Stimulated activated CD4-positive, alpha-beta T cell treated with anti-CD3 and anti-CD28 coated beads, Interleukin-2, amount 100 ng/mL, for 48 hours (primary cell): ENCODE results near the gene C3orf20.

Source experiments
- DNase-seq, 2 donors: peaks; one replicate each; pipeline ENCODE4 v3.0.0-alpha.2; 2020

The C3orf20 gene

GRCh38 chr3:14761866-14762265, 86.9 kb downstream of the C3orf20 start:
- no peak for DNase-seq

GRCh38 chr3:14762701-14763100, 87.8 kb downstream of the C3orf20 start:
- no peak for DNase-seq

DNA sequence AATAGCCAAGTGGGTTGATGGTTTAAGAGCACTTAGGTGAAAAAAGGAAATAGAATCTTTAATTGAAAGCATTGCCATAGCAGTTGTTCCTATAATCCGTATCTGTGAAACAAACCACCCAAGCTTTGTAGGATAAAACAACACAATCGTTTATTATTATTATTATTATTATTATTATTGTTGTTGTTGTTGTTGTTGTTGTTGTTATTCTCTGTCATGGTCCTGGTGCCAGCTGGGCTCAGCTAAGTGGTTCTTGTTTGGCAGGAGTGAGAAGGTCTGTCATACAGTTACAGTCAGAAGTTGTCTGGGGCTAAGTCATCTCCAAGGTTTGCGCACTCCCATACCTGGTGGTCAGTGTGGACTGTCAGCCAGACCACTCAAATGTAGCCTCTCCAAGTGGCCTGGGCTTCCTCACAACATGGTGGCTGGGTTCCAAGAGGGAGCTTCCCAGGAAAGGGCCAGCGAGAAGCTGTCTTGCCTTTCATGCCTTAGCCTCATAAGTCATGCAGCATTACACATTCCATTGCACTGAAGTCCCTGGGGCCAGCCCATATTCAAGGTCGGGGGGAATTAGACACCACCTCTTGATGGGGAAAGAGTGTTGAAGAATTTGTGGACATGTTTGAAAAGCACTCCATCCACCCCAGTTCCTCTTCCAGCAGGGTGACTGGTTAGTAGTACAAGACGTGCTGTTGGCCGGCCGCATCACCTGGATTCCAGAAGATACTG, 89.6 kb downstream of the C3orf20 start:
- DNase-seq = no peak

DNA sequence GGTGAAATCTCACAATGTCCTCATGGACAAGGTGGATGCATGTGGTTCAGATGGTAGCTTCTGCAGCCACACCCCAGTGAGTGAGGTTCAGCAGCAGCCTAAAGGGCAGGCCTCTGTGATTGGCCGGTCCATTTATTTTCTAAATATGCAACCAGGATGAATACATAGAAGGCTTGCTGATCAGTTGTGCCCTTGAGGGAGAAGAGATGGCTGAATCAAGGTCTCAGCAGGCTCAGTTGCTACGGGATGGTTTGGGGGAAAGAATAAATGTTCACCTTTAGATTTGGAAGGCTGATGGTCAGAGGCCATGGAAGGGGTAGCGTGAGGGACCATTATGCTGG, 90.1 kb downstream of the C3orf20 start:
- no peak for DNase-seq

DNA sequence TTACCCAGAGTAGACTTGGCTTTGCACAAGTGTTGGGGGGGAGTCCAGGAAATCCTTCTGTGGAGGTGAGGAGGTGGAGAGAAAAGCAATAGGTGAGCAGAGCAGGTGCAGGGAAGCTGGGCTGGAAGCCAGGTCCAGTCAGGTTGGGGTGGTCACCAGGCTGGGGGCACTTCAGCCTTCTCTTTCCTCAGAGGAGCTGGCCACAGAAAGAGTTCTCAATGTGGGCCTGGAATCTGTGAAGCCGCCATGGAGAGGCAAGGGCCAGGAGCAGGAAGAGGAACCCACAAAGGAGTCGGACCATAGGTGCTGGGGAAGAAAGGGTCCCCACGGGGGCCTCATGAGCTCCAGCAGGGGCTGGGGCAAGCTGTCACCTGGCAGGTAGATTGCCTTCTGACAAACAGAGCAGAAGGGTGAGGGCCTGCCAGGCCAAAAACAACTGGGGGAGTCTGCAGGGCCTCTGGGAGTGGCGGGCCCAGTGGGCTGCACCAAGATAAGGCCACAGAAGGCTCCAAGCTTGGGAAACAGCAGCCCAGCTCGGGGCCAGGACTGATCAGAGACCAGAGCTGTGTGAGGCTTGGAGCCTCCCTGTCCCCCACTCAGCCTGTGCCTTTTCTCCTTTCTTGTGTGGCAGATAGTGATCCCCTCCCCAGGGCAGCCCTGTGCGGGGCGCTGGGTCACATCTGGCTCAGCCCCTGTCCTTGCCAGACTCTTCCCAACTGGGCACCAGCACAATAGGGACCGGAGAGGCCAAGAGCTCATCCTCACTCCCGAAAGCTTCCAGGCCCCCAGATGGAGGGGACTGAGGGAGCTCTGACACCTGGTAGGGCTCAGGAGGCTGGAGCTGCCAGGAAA, 90.9 kb downstream of the C3orf20 start:
- no peak for DNase-seq

GRCh38 chr3:14766428-14767244, 91.7 kb downstream of the C3orf20 start:
- no peak for DNase-seq

DNA sequence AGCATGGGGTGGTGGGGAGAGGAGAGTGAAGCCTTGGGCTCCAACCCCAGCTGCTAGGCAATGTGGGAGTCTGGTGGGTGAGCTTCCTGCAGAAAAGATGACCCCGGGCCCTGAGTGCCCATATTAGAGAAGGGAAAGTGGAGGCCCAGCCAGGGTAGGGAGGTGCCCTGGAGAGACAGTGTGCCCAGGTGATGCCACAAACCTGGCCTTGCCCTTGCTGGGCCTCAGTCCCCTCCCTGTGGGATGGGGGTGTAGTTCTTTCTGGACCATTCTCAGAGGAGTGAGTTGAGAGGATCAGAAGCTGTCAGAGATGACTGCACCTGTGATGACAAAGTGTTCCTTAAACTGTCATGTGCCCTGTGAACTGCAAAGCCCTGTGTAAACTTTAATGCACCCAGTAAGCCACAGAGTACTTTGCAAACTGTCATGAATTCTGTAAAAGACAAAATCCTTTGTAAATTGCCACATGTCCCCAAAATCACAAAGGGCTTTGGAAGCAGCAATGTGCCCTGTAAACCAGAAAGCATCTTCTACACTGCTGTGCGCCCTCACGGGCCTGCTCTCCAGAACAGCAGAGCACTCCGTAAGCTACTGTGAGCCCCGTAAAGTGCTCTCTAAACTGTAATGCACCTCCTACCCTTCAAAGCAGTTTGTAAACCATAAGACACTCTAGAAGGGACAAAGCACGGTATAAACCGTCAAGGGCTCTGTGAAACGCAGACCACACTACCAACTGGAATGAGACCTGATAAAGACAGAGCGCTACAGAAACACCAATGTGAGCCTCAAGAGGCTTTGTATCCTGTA, 92.5 kb downstream of the C3orf20 start:
- no peak for DNase-seq

- DNase-seq = no peak
Measured at GRCh38 chr3:14768182-14768790, 93.3 kb downstream of the C3orf20 start.

- no peak for DNase-seq
Measured at GRCh38 chr3:14768881-14769280, 93.9 kb downstream of the C3orf20 start.

DNA sequence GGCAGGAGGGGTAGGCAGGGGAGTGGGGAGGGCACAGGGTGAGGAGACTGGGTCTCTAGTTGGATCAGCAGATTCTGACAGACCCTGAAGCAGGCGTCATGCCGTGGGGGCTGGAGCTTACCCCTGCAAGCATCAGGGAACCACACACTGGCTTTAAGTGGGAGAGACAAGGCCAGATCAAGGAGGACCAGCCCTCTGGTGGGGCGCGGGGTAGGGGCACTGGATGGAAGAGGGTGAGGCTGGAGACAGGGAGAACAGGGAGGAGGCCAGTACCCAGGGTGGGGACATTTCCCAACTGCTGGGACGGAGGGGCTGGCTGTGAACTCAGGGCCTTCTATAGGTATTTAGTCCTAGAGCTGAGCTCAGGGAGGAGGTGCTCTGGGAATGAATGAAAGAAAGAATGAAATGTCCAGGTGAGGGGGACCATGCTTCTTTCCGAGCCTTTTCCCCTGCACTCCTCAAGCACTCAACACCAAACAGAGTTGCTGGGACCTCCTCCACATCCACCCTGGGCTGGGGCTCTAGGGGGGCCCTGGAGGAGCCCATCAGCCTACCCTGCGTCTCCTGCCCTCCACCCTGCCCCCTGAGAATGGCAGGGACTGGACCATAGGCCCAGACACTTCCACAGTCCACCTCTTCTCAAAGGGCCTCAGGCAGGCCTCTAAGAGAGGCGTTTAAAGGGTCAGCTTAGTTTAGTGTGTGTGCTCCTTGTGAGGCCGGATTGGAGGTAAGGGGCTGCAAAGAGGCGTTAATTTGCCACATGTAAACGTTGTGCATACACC, 94.8 kb downstream of the C3orf20 start:
- DNase-seq = no peak

GRCh38 chr3:14770591-14770990, 95.7 kb downstream of the C3orf20 start:
- no peak for DNase-seq

DNA sequence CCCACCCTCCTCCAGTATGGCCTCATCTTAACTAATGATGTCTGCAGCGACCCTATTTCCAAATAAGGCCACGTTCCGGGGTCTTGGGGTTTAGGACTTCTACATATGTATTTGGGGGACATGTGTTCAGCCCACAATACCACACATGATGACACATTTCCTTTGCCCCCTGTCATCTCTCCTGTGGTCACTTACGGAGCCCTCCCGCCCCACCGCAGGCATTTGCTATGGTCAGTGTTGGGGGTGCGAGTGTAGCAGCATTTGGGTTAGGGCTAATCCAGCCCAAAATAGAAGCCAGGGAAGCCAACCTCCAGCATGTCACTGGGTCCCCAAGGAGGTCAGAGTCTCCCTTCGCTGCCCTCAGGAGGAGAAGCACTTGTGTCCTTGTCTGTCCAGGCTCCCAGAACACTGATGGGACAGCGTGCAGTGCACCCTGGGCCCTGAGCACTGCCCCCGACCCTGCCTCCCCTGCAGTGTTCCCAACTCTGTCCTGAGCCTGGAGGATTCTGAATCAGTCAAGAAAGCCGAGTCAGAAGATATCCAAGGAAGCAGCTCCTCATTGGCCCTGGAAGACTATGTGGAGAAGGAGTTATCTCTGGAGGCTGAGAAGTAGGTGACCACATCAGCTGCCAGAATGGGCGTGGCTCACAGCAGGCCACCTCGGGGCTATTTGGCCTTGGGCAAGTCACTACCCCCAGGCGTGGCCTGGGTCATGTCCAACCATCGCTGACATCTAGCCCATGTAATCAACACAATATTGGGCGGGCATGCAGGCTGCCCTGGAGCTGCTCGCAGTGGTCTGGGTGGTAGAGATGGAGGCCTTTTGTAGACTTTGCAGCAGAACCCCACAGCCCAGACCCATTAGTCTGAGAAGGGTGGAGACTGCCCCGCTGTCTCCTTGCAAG, 96.9 kb downstream of the C3orf20 start:
- no peak for DNase-seq

GRCh38 chr3:14772533-14773138, 97.7 kb downstream of the C3orf20 start:
- no peak for DNase-seq

DNA sequence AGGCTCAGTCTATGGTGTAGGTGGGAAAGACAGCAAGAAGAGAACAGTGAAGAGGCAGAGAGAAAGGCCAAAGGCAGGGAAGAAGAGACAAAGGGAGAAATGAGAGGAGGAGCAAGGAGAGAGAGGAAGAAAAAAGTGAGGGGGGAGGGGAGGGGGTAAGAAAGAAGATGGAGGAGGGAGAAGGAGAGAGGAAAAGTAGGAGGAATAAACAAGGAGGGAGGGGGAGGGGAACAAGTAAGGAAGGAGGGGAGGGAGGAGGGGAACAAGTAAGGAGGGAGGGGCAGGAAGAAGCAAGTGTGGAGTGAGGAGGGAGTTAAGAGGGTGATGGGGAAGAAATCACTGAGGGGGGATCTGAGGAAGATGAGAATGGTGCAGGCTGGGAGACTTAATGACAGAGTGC, 98.3 kb downstream of the C3orf20 start:
- DNase-seq = no peak

GRCh38 chr3:14773691-14774128, 98.8 kb downstream of the C3orf20 start:
- DNase-seq = no peak

DNA sequence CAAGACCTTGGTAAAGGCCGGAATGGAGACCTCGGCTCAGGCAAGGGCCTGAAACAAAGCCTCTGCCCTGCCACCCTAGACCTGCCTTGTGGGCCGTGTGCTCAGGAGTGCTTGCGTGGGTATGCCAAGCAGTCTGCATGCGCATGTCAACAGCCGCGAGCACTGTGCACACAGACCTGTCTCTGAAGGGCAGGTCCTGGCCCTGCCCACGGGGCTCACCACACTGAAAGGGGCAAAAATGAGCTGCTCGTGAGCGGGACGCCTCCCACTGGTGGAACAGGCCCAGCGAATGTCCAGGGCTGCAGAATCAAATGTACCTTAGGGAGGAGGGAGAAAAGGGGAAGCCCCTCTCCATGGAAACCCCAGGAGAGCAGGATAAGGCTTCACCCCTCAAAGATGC, 99.5 kb downstream of the C3orf20 start:
- DNase-seq = no peak

DNA sequence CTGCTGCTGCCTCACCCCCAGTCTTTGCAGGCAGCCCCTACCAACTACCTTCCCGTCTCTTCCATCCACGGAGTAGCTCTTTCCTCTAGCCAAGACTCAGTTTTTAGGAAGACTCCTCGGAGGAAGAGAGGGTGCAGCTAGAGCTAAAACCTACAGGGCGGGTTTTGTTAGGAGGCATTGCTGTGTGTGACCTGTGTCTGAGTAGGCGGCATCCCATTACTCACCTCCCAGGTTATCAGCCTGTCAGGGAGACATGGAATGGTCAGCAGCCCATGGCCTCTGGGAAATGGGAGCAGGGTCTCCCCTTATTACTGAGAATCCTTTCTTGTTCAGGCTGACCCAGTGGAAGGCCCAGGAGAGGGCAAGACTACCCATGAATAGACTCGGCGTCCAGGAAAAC, 100.1 kb downstream of the C3orf20 start:
- DNase-seq = no peak

DNA sequence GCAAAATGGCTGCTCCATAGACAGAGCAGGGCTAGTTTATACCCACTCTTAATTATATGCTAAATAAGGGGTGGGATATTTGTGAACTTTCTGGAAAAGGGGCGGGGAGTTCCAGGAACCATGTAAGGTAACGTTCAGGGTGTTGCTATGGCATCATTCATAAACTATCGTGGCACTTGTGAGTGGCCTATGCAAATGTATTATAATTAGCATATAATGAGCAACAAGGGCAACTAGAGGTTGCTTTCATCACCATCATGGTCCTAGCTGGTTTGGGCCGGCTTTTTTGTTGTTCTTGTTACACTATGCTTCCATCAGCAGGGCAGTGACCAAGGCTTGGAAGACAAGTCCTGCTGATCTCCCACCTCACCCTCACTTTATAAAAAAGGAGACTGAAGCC, 100.6 kb downstream of the C3orf20 start:
- DNase-seq = no peak

- DNase-seq = no peak
Measured at GRCh38 chr3:14779069-14779685, 104.2 kb downstream of the C3orf20 start.
